GM12878 (cell line): ENCODE measurements around the gene ATG5. TPM values are rescaled to one million over a fixed set of nuclear protein-coding genes. Genes with fewer than 3 reads are reported as not detected.

Experiments used
- ATF3 ChIP-seq: IDR thresholded peaks from 2 replicates; pipeline ENCODE4 v1.6.1; 2011; ENCODE audit warnings: low read depth, mild to moderate bottlenecking, low read length, moderate library complexity, borderline replicate concordance; ENCODE audit errors: extremely low read depth
- CREB1 ChIP-seq: IDR thresholded peaks from 2 replicates; pipeline ENCODE4 v1.6.1; 2012; ENCODE audit warnings: low read depth, mild to moderate bottlenecking, inconsistent platforms
- EED ChIP-seq: sonication (generic); IDR thresholded peaks from 2 replicates; pipeline ENCODE4 v1.6.1; 2016; ENCODE audit warnings: antibody characterized with exemption, low read depth
- EP300 ChIP-seq, 2 experiments: fragments of 150-350 bp in 1 of 2; IDR thresholded peaks; 2 replicates each; pipeline ENCODE4 v1.6.1; 2011 to 2012; ENCODE audit warnings: low read depth in 2 of 2, low read length in 2 of 2, borderline replicate concordance in 1 of 2, improper control_type of control experiment in 1 of 2, inconsistent platforms in 1 of 2; ENCODE audit not compliant: control insufficient read depth in 1 of 2
- ESRRA ChIP-seq: IDR thresholded peaks from 2 replicates; pipeline ENCODE4 v1.6.1; 2012; ENCODE audit warnings: mild to moderate bottlenecking, low read length, improper control_type of control experiment
- HDAC2 ChIP-seq: fragments of 200-600 bp; sonication (generic); IDR thresholded peaks from 2 replicates; pipeline ENCODE4 v1.6.1; 2017
- HDAC6 ChIP-seq: fragments of 200-600 bp; sonication (generic); IDR thresholded peaks from one replicate; pipeline ENCODE4 v1.8.0; 2017; ENCODE audit warnings: antibody characterized with exemption; ENCODE audit not compliant: unreplicated experiment
- HSF1 ChIP-seq: fragments of 150-350 bp; IDR thresholded peaks from 2 replicates; pipeline ENCODE4 v1.6.1; 2014; ENCODE audit warnings: mild to moderate bottlenecking, low read depth, low read length
- JUNB ChIP-seq: IDR thresholded peaks from 2 replicates; pipeline ENCODE4 v1.6.1; 2016; ENCODE audit warnings: antibody characterized with exemption, mild to moderate bottlenecking
- KAT2A ChIP-seq: conservative IDR thresholded peaks from 2 replicates; pipeline ENCODE4 v1.6.1; 2011; ENCODE audit warnings: low read depth, low read length; ENCODE audit not compliant: control insufficient read depth
- MEF2A ChIP-seq: IDR thresholded peaks from 2 replicates; pipeline ENCODE4 v1.6.1; 2011; ENCODE audit warnings: low read depth, mild to moderate bottlenecking, low read length, moderate library complexity; ENCODE audit not compliant: insufficient read depth
- MLLT1 ChIP-seq: fragments of 450-650 bp; IDR thresholded peaks from 2 replicates; pipeline ENCODE4 v1.6.1; 2016; ENCODE audit warnings: mild to moderate bottlenecking
- NFYA ChIP-seq: IDR thresholded peaks from 2 replicates; pipeline ENCODE4 v1.6.1; 2011; ENCODE audit warnings: low read depth, mild to moderate bottlenecking, low read length, improper control_type of control experiment, borderline replicate concordance
- NR2C2 ChIP-seq: IDR thresholded peaks from 2 replicates; pipeline ENCODE4 v1.6.1; 2011; ENCODE audit warnings: borderline replicate concordance, low read depth; ENCODE audit not compliant: control insufficient read depth, insufficient read length
- NR2F1 ChIP-seq: fragments of 450-650 bp; conservative IDR thresholded peaks from 2 replicates; pipeline ENCODE4 v1.6.1; 2017; ENCODE audit warnings: mild to moderate bottlenecking
- NRF1 ChIP-seq: conservative IDR thresholded peaks from 2 replicates; pipeline ENCODE4 v1.6.1; 2011; ENCODE audit warnings: mild to moderate bottlenecking, low read depth, low read length, improper control_type of control experiment
- POLR2AphosphoS5 ChIP-seq: IDR thresholded peaks from 2 replicates; pipeline ENCODE4 v1.6.1; 2011; ENCODE audit warnings: mild to moderate bottlenecking, low read length, inconsistent platforms
- RUNX3 ChIP-seq: IDR thresholded peaks from 2 replicates; pipeline ENCODE4 v1.6.1; 2012; ENCODE audit warnings: low read length, inconsistent platforms
- SUZ12 ChIP-seq: fragments of 200-600 bp; sonication (generic); IDR thresholded peaks from one replicate; pipeline ENCODE4 v1.6.1; 2018; ENCODE audit warnings: antibody characterized with exemption, mild to moderate bottlenecking; ENCODE audit not compliant: unreplicated experiment
- TBL1XR1 ChIP-seq: IDR thresholded peaks from 2 replicates; pipeline ENCODE4 v1.6.1; 2012; ENCODE audit warnings: low read depth, low read length, improper control_type of control experiment
- WRNIP1 ChIP-seq: IDR thresholded peaks from 2 replicates; pipeline ENCODE4 v1.6.1; 2011; ENCODE audit warnings: low read depth, low read length, improper control_type of control experiment, borderline replicate concordance
- ZBTB40 ChIP-seq: fragments of 450-650 bp; IDR thresholded peaks from 2 replicates; pipeline ENCODE4 v1.6.1; 2016; ENCODE audit warnings: mild to moderate bottlenecking, moderate library complexity, borderline replicate concordance
- polyA plus RNA-seq, 11 experiments: library from polyadenylated mRNA; depleted of rRNA in 4 of 11; unstranded in 6 of 11; stranded (reverse) in 5 of 11; fragments of >200 nt; fragmentation: Nextera tagmentation in 4 of 11; fragmentation: Illumina TruSeq in 1 of 11; extraction: Ambion mirVana in 4 of 11; extraction: Trizol in 1 of 11; gene quantifications; 1 replicate in 1 of 11; 2 replicates in 10 of 11; pipeline versions ENCODE4 v1.2.1 to v1.2.3, GENCODE V29; 2011 to 2016; ENCODE audit warnings: inconsistent platforms in 2 of 11, missing spikeins in 2 of 11, low read depth in 1 of 11
- total RNA-seq, 4 experiments: library from RNA; depleted of rRNA in 3 of 4; stranded (reverse); fragments of >200 nt in 3 of 4; fragmentation: Illumina TruSeq in 1 of 4; extraction: Trizol in 1 of 4; gene quantifications; 2 replicates each; pipeline versions ENCODE4 v1.2.1 to v1.2.3, GENCODE V29; 2013 to 2021
- TF ChIP-seq, protein P1 (sequence below): fragments of 450-650 bp; IDR thresholded peaks from 2 replicates; pipeline ENCODE4 v1.6.1; 2016; ENCODE audit warnings: mild to moderate bottlenecking

The ATG5 gene
- total and polyA plus RNA-seq, 10 of the 15 experiments (the other 5 are each of a cell fraction or from before 2014, with no cell fraction given) = 12.9 to 51.8 (median 23.9) TPM

- TF ChIP-seq MLLT1 (no peak), SUZ12 (no peak), CREB1 (peak; percentile 84), NR2C2 (no peak), ESRRA (no peak), HSF1 (no peak), KAT2A (no peak), HDAC6 (no peak), EP300 (IDR thresholded peaks at IDR 0.05; ENCODE audit: borderline replicate concordance in 1 of 2, control insufficient read depth in 1 of 2, low read depth in 2 of 2, low read length in 2 of 2) (peak; percentile 97), MEF2A (peak; percentile 97), ATF3 (no peak), NR2F1 (peak; percentile 91), WRNIP1 (no peak), RUNX3 (peak; percentile 99), JUNB (peak; percentile 99), HDAC2 (no peak), POLR2AphosphoS5 (0 out of 2 replicates have a peak, but pooled peaks have one; percentile 40), NRF1 (no peak), NFYA (no peak), TBL1XR1 (peak; percentile 86; the same call in 1 of the 2 replicates), ZBTB40 (no peak), EED (peak; percentile 98)
- TF ChIP-seq, protein P1, sequence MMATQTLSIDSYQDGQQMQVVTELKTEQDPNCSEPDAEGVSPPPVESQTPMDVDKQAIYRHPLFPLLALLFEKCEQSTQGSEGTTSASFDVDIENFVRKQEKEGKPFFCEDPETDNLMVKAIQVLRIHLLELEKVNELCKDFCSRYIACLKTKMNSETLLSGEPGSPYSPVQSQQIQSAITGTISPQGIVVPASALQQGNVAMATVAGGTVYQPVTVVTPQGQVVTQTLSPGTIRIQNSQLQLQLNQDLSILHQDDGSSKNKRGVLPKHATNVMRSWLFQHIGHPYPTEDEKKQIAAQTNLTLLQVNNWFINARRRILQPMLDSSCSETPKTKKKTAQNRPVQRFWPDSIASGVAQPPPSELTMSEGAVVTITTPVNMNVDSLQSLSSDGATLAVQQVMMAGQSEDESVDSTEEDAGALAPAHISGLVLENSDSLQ = peak; percentile 34; the same call in 1 of the 2 replicates
These were observed 143.1 kb downstream of the ATG5 start (continued) for GRCh38 chr6:106182455-106182854.
